HG03108 (cell line): ENCODE data around the gene ZC3H18.

Source experiments
- ATAC-seq: cut with Tn5 transposase; IDR thresholded peaks from one replicate; pipeline ENCODE4 v1.9.1; 2021; ENCODE audit warnings: moderate library complexity; ENCODE audit not compliant: unreplicated experiment

ZC3H18 gene

GRCh38 chr16:88636488-88637265 is 66.5 kb downstream of the ZC3H18 start:
- ATAC-seq, result no peak

DNA sequence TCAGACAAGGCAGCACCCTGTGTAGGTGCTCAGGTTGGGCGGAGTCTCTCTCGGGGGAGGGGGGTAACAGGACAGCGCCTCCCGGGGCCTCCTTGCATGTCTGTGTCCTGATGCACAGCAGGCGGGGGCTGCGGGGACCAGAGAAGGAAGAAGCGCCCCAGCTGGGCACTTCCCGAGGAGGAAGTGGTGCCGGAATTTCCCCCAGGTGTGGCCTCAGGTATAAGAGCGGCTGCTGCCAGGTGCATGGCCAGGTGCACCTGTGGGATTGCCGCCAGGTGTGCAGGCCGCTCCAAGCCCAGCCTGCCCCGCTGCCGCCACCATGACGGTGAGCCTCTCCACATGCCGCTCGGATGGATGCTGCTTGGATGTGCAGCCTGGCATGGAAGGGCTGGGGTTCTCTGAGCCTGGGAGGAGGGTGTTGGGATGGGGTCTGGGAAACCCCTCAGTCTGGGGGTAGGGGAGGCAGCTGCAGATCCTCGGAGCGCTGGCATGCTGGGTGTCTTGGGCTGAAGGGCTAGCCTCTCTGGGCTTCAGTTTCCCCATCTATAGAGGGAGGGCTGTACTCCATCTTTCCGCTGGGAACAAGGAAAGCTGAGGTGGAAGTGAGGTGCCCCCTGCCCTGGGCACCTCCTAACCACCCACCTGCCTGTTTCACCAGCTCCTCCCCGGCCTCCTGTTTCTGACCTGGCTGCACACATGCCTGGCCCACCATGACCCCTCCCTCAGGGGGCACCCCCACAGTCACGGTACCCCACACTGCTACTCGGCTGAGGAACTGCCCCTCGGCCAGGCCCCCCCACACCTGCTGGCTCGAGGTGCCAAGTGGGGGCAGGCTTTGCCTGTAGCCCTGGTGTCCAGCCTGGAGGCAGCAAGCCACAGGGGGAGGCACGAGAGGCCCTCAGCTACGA is 68.4 kb downstream of the ZC3H18 start, which contains the start of gene IL17C:
TSS of gene IL17C (plus strand) at position 250 of the 908 bp plus-strand sequence. CDS start at position 320, 70 bp downstream.
- ATAC-seq, result no peak

GRCh38 chr16:88639231-88640038 is 69.2 kb downstream of the ZC3H18 start:
- ATAC-seq, result no peak

DNA sequence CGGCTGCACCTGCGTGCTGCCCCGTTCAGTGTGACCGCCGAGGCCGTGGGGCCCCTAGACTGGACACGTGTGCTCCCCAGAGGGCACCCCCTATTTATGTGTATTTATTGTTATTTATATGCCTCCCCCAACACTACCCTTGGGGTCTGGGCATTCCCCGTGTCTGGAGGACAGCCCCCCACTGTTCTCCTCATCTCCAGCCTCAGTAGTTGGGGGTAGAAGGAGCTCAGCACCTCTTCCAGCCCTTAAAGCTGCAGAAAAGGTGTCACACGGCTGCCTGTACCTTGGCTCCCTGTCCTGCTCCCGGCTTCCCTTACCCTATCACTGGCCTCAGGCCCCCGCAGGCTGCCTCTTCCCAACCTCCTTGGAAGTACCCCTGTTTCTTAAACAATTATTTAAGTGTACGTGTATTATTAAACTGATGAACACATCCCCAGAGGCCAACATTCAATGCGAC is 69.9 kb downstream of the ZC3H18 start:
- ATAC-seq, result no peak

GRCh38 chr16:88640498-88641247 is 70.5 kb downstream of the ZC3H18 start:
- ATAC-seq, result no peak

DNA sequence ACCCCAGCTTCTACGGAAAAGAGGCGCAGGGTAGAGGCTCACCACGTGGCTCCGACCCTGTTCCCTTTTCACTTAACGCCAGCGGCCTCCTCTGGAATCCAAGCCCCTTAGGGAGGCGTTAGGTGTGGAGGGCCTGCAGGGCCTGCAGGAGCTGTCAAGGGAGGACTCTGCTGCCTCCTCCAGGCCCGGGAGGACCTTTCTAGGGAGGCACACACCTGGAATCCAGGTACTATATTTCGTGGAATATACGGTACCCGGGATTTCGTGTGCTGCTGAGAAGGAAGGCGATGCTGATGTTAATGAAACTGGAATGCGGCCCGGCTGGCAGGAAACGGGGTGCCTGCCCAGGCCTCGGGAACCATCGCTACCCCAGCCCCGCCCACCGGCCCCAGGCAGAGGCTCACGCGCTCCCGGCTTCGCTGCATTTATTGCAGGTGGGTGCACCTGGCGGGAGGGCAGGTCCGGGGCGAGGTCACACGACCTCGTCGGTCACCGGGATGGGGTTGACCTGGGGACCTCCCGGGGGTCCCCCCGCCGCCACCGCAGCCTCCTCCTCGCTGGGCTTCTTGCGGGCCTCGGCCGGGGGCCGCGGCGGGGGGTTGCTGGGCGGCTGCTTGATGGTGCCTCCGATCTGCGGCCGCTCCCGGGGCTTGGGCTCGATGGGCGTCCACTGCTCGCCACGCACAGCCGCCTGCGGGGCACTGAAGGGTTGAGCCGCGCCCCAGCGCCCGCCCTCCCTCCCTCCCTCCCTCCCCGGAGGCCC is 72.9 kb downstream of the ZC3H18 start:
- ATAC-seq, result no peak

- ATAC-seq, result no peak
These were observed 73.4 kb downstream of the ZC3H18 start for GRCh38 chr16:88643644-88643932.

DNA sequence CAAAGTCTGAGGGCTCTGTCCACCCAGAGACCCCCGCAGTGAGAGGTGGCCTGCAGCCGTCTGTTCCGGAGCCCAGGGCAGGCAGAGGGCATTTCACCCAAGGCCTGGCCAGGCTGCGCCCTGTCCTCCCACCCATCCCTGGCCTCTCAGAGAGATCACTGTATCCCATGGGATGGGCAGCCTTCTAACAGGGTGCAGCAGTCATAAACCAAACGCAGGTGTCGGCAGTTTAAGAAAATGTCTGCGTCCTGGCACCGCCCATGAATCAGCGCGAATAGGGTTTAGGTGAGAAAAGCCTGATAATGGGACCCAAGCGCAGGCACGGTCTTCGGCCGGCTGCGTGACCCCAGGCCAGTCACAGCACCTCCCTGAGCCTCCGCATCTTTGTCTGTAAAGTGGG is 75.3 kb downstream of the ZC3H18 start:
- no peak for ATAC-seq

DNA sequence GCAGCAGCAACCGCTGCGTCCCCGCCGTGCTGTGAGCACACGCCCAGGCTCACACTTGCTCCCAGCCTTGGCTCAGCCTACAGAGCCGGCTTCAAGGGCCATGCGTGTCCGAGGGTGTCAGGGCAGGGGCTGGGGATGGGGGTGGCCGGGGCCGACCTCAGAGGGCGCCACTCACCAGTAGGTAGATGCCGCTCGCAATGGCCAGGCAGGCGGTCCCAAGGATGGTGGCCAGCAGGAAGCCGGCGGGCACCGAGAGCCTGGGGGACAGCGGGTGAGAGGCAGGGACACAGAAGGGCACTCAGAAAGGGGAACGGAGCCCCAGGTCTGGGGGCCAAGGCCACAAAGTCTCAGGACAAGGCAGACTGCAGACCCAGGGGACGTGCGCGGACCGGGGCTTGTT is 75.7 kb downstream of the ZC3H18 start:
- ATAC-seq, result no peak

DNA sequence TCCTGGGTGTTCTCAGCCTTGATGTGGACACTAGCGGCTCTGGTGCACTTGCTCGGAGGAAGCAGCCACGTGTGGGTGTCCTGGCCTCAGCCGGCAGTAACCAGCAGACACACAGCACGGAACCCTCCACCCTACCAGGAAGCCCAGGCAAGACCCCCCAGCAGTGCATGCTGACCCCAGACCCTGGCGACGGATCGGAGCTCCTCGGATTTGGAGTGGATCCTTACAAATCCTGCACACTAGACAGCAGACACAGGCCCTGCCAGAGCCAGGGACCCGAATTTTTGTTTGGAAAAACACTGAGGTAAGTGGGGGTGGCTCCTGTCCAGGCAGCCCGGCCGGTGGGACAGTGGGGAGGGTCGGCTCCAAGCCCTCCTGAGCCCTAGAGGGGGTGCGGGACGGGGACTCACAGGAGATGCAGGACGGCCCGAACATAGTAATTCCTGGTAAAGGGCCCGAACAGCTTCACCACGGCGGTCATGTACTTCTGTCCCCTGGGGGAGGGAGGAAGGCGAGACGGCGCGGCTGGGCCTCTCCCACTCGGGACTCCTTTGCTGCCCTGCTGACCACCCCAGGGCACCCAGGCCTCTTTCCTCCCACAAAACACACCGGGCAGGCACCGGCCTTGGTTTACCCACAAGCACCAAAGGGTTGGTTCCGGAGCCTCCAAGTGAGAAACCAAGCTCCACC is 76.3 kb downstream of the ZC3H18 start:
- ATAC-seq, result no peak

- ATAC-seq, result no peak
These were observed 77.2 kb downstream of the ZC3H18 start for GRCh38 chr16:88647178-88648070.

- no peak for ATAC-seq
These were observed 79.2 kb downstream of the ZC3H18 start for GRCh38 chr16:88649195-88649923.

DNA sequence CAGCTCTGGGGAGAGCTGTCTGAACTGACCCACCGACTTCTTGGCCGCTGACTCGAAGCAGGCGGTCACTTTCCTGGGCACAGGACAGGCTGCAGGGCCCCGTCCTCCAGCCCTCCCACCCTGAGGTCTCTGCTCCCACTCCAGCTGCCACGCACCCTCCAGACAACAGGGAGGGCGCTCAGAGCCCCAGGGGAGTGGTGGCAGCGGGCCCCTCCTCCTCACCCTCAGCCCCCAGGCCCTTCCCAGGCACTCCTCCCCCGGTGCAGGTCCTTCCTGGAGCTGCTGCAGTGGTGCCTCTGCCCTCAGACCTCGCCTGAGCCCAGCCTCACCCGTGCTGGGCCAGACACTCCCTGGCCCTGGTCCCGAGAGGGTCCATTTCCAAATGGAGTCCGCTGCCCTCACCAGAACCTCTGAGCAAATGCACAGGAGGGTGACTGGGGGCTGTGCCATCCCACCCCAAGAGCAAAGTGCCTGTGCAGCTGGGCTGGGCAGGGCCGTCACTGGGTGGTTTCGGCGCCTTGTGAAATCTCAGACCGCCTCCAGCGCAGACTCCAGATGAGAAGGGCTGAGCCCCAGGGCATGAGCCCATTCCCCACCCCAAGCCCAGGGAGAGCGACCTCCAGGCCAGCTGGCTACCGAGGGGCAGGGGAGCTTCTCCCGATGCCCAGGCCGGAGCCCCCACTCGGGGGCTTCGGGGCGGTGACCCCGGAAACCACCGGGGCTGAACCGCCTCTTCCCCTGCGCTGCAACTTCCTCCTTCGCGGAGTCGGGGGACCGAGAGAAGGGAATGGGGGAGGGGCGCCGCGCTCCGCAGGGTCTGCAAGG is 79.9 kb downstream of the ZC3H18 start:
- no peak for ATAC-seq

DNA sequence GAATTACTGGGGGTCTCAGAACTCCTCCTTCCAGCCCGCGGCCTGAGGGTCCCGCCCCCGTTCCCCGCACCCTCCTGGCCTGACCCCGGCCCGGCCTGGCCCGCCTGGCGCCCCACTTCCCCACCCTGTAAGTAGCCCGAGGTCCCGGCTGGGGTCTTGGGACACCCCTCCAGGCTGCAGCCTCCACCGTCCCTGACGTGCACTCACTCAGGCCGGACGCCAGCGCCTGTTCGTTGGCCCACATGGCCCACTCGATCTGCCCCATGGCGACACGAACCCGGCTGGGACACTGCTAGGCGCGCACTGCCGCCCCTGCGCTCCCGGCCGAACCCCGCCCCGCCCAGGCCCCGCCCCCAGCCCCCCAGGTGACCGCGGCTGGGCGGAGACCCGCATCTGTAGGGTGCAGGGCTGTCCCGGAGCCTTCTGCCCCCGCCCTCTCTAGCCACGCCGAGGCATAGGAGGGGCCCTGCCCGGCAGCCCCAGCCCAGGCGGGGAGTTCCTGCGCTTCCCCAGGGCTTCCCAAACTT is 80.6 kb downstream of the ZC3H18 start, which contains the start of gene CYBA:
TSS of gene CYBA (minus strand) at position 305 of the 527 bp plus-strand sequence. CDS start at position 265, 40 bp downstream.
- peak; percentile 63 for ATAC-seq

DNA sequence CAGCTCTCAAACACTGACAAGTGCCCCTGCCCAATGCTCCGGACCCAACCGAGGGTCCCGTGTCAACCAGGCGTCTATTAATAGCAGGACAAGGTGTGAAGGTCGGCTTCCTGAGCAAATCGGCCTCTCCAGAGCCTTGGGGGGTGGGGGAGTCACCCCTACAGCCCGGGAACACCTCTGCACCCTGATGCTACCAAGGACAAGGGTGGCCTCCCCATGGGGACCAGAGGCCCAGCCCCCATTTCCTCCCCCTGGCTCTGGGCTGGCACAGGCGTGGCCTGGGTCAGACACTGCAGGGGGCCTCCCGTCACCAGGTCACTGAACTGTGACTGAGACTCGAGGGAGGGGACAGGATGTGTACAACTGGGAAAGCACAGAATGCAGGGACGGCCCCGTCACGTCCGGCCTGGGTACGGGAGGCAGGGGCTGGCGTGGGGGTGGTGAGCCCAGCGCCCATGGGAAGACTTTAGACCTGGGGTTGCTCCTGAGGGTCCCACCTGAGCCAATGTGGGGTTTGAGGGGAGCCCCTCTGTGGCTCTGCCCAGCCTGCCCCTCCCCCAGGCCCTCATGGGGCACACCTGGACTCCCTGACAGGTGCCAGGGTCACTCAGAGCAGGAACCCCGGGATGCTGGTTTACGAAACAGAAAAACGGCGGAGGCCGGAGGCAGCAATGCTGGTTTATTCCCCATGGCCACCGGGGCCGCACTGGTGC is 81.2 kb downstream of the ZC3H18 start:
- peak; percentile 71 for ATAC-seq
